ENCODE data around the gene MRPL11. TPM values are rescaled to one million over a fixed set of nuclear protein-coding genes. Genes with fewer than 3 reads are reported as not detected.

MRPL11 gene
- total and polyA plus RNA-seq, 2 of the 13 experiments (the other 11 are each of a cell fraction or from before 2014, with no cell fraction given) = 72.9 to 176 TPM

- TF ChIP-seq THAP9 (CRISPR knock-in tag; IDR thresholded peaks at IDR 0.05; ENCODE audit: borderline replicate concordance) (0 out of 2 replicates have a peak, but pooled peaks have one; percentile 28), BRD4 (CRISPR knock-in tag; IDR thresholded peaks at IDR 0.05) (0 out of 2 replicates have a peak, but pooled peaks have one; percentile 17), SNAPC5 (CRISPR knock-in tag; IDR thresholded peaks at IDR 0.05; ENCODE audit: borderline replicate concordance) (no peak), ZNF703 (CRISPR knock-in tag; IDR thresholded peaks at IDR 0.05; ENCODE audit: borderline replicate concordance) (no peak), PAXIP1 (CRISPR knock-in tag; conservative IDR thresholded peaks at IDR 0.05) (0 out of 2 replicates have a peak, but pooled peaks have one; percentile 22), ZNF441 (CRISPR knock-in tag; IDR thresholded peaks at IDR 0.05; ENCODE audit: borderline replicate concordance) (peak; percentile 70; the same call in 1 of the 2 replicates), ERF (CRISPR knock-in tag; IDR thresholded peaks at IDR 0.05) (peak; percentile 18; the same call in 1 of the 2 replicates), THAP7 (CRISPR knock-in tag; IDR thresholded peaks at IDR 0.05) (0 out of 2 replicates have a peak, but pooled peaks have one; percentile 36), SP5 (CRISPR knock-in tag; IDR thresholded peaks at IDR 0.05; ENCODE audit: borderline replicate concordance, low read depth) (0 out of 2 replicates have a peak, but pooled peaks have one; percentile 18), ARID4A (CRISPR knock-in tag; IDR thresholded peaks at IDR 0.05; ENCODE audit: borderline replicate concordance) (peak; percentile 62), SP4 (CRISPR knock-in tag; IDR thresholded peaks at IDR 0.05) (peak; percentile 70), HMGA1 (CRISPR knock-in tag; conservative IDR thresholded peaks at IDR 0.05) (no peak), ZNF605 (CRISPR knock-in tag; IDR thresholded peaks at IDR 0.05) (0 out of 2 replicates have a peak, but pooled peaks have one; percentile 27), RXRA (CRISPR knock-in tag; IDR thresholded peaks at IDR 0.05) (peak; percentile 30; the same call in 1 of the 2 replicates), ZKSCAN5 (CRISPR knock-in tag; IDR thresholded peaks at IDR 0.05) (no peak), FOSL1 (CRISPR knock-in tag; IDR thresholded peaks at IDR 0.05; ENCODE audit: borderline replicate concordance) (no peak)
Observed at GRCh38 chr11:66466225-66467033, 27.8 kb upstream of the MRPL11 start, which contains the start of gene PELI3 (continued).

Measured in HepG2 (cell line).